Measurements from ENCODE around the gene NAMPT.

DNA sequence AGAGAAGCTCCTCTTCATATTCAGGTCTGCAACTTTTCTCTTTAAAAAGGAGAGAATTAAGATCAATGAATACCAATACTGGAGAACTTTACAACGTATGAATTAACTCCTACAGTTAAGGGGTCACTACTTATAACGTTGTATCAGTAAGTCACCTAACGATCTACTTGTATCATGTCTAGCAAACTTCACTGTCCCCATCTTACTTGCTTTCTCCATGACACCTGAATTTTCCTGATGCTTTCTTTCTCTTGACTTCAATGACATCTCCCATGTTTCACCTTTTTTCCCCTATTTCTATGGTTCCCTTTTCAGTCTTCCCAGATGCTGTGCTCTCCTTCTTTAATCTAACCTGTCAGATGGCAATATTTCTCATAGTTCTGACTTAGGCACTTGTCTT is 19.6 kb downstream of the NAMPT start:
- TF ChIP-seq POLR2A (IDR thresholded peaks at IDR 0.05; ENCODE audit: low read depth, low read length) (no peak), POLR2AphosphoS5 (IDR thresholded peaks at IDR 0.05; ENCODE audit: low read depth, low read length) (no peak), TAF1 (IDR thresholded peaks at IDR 0.05; ENCODE audit: borderline replicate concordance, low read depth, low read length) (no peak)
